HepG2 (cell line): ENCODE measurements around the gene GGACT. TPM values are rescaled to one million over a fixed set of nuclear protein-coding genes. Genes with fewer than 3 reads are reported as not detected.

Experiments used
- ARID2 ChIP-seq: sonication (generic); formaldehyde crosslinking; IDR thresholded peaks from 2 replicates; pipeline ENCODE4 v1.8.1; 2022; ENCODE audit warnings: mild to moderate bottlenecking, missing genetic modification reagents, borderline replicate concordance
- CENPX ChIP-seq: sonication (generic); formaldehyde crosslinking; IDR thresholded peaks from 2 replicates; pipeline ENCODE4 v1.9.0; 2021; ENCODE audit warnings: mild to moderate bottlenecking, missing genetic modification reagents, moderate library complexity
- CREBL2 ChIP-seq: sonication (generic); formaldehyde crosslinking; IDR thresholded peaks from 2 replicates; pipeline ENCODE4 v1.8.1; 2023; ENCODE audit warnings: missing genetic modification reagents, mild to moderate bottlenecking, borderline replicate concordance
- HES4 ChIP-seq: sonication (generic); formaldehyde crosslinking; IDR thresholded peaks from 2 replicates; pipeline ENCODE4 v1.9.0; 2021; ENCODE audit warnings: mild to moderate bottlenecking, missing genetic modification reagents, borderline replicate concordance
- LCORL ChIP-seq, 2 experiments: fragments of 450-650 bp in 1 of 2; sonication (generic) in 1 of 2; formaldehyde crosslinking in 1 of 2; IDR thresholded peaks; 2 replicates each; pipeline versions ENCODE4 v1.5.0 to v1.6.1; 2017 to 2020; ENCODE audit warnings: antibody characterized with exemption in 1 of 2, missing genetic modification reagents in 1 of 2
- MTA1 ChIP-seq: sonication (generic); formaldehyde crosslinking; IDR thresholded peaks from 2 replicates; pipeline ENCODE4 v1.4.0; 2020; ENCODE audit warnings: missing genetic modification reagents, mild to moderate bottlenecking, borderline replicate concordance
- NCOR1 ChIP-seq: fragments of 200-600 bp; sonication (generic); IDR thresholded peaks from 2 replicates; pipeline ENCODE4 v1.7.0; 2017; ENCODE audit warnings: antibody characterized with exemption, low read length, borderline replicate concordance
- REXO4 ChIP-seq: sonication (generic); formaldehyde crosslinking; IDR thresholded peaks from 2 replicates; pipeline ENCODE4 v1.8.0; 2022; ENCODE audit warnings: missing genetic modification reagents, mild to moderate bottlenecking, borderline replicate concordance
- RFX5 ChIP-seq: IDR thresholded peaks from 2 replicates; pipeline ENCODE4 v1.6.1; 2011; ENCODE audit warnings: low read depth, low read length, improper control_type of control experiment
- SMYD3 ChIP-seq: sonication (generic); formaldehyde crosslinking; IDR thresholded peaks from 2 replicates; pipeline ENCODE4 v1.8.1; 2023; ENCODE audit warnings: mild to moderate bottlenecking, missing genetic modification reagents
- TGIF2 ChIP-seq: IDR thresholded peaks from 2 replicates; pipeline ENCODE4 v1.6.1; 2016; ENCODE audit warnings: control low read depth, missing compliant biosample characterization
- THAP9 ChIP-seq: sonication (generic); formaldehyde crosslinking; IDR thresholded peaks from 2 replicates; pipeline ENCODE4; 2020; ENCODE audit warnings: missing genetic modification reagents, mild to moderate bottlenecking, borderline replicate concordance
- ZBTB26 ChIP-seq: IDR thresholded peaks from 2 replicates; pipeline ENCODE4 v1.6.1; 2016; ENCODE audit warnings: missing compliant biosample characterization, missing genetic modification reagents, borderline replicate concordance
- ZKSCAN8 ChIP-seq: IDR thresholded peaks from 2 replicates; pipeline ENCODE4 v1.6.1; 2016; ENCODE audit warnings: borderline replicate concordance, missing genetic modification reagents, missing compliant biosample characterization
- ZNF251 ChIP-seq: sonication (generic); formaldehyde crosslinking; IDR thresholded peaks from 2 replicates; pipeline ENCODE4 v1.9.0; 2021; ENCODE audit warnings: mild to moderate bottlenecking, missing genetic modification reagents
- ZNF30 ChIP-seq: sonication (generic); formaldehyde crosslinking; IDR thresholded peaks from 2 replicates; pipeline ENCODE4 v1.5.0; 2020; ENCODE audit warnings: mild to moderate bottlenecking, missing genetic modification reagents
- ZNF326 ChIP-seq: sonication (generic); formaldehyde crosslinking; IDR thresholded peaks from 2 replicates; pipeline ENCODE4 v1.4.0; 2020; ENCODE audit warnings: missing genetic modification reagents, borderline replicate concordance
- ZNF550 ChIP-seq: sonication (generic); formaldehyde crosslinking; IDR thresholded peaks from 2 replicates; pipeline ENCODE4 v1.4.0; 2020; ENCODE audit warnings: mild to moderate bottlenecking, missing genetic modification reagents, borderline replicate concordance
- ZNF563 ChIP-seq: sonication (generic); formaldehyde crosslinking; IDR thresholded peaks from 2 replicates; pipeline ENCODE4 v1.8.0; 2022; ENCODE audit warnings: mild to moderate bottlenecking, moderate library complexity, missing genetic modification reagents
- polyA plus RNA-seq, 8 experiments: library from polyadenylated mRNA; depleted of rRNA in 3 of 8; stranded (reverse) in 7 of 8; unstranded in 1 of 8; fragments of >200 nt; fragmentation: Illumina TruSeq in 4 of 8; extraction: Trizol in 4 of 8; gene quantifications; 2 replicates each; pipeline versions ENCODE4 v1.2.1 to v1.2.3, GENCODE V29; 2011 to 2016; ENCODE audit warnings: low read depth in 4 of 8, missing spikeins in 1 of 8, mixed read lengths in 1 of 8; ENCODE audit not compliant: insufficient read depth in 1 of 8
- total RNA-seq, 5 experiments: library from RNA; depleted of rRNA; stranded (reverse); fragments of >200 nt; fragmentation: Illumina TruSeq; extraction: Trizol; gene quantifications; 2 replicates each; pipeline ENCODE4 v1.2.3, GENCODE V29; 2016; ENCODE audit warnings: low read depth in 1 of 5
- TF ChIP-seq, protein P1 (sequence below): sonication (generic); formaldehyde crosslinking; IDR thresholded peaks from 2 replicates; pipeline ENCODE4 v1.5.0; 2020; ENCODE audit warnings: mild to moderate bottlenecking, missing genetic modification reagents, moderate library complexity
- TF ChIP-seq, protein P2 (sequence below): sonication (generic); formaldehyde crosslinking; IDR thresholded peaks from 2 replicates; pipeline ENCODE4 v1.8.0; 2022; ENCODE audit warnings: mild to moderate bottlenecking, missing genetic modification reagents, borderline replicate concordance

Gene GGACT
- total and polyA plus RNA-seq, 2 of the 13 experiments (the other 11 are each of a cell fraction or from before 2014, with no cell fraction given): 1.7 to 1.9 TPM

DNA sequence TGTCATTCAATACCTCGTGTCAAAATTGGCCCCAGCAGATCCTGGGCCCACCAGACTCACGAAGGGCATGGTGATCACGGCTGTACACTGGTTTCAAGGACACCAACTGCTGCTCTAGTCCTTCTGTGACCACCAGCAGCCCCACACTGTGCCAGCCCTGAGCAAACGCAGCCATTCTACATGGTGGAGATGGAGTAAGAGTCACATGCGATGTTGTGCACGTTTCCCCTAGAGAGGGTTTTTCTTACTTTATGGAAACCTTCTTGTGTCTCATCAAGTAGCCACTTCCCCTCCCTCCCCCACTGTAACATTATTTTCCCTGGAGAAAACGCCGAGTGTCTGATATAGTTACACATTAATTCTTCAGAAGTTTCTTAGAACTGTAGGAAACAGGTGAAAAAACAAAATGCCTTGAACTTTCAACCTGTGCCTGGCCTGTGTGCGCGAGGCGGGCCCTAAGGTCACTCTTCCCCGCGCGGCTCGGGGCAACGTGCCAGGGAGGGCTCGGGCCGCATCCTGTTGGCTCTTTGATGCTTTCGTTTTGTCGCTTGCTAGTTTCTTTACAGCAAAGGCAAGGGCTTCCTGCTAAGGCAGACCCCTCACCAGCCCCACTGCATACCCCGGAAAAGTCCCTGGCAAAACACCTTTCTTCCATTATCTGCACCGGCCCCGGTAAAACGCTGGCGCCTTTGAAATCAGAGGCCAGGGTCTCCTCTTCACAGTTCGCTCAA lies 44.6 kb downstream of the GGACT start (continued):
- TF ChIP-seq ZBTB26 (0 out of 2 replicates have a peak, but pooled peaks have one; percentile 15), THAP9 (CRISPR knock-in tag) (peak; percentile 7; the same call in 1 of the 2 replicates), REXO4 (CRISPR knock-in tag) (no peak), NCOR1 (peak; percentile 72; the same call in 1 of the 2 replicates), LCORL (IDR thresholded peaks at IDR 0.05) (no peak), LCORL (CRISPR knock-in tag; IDR thresholded peaks at IDR 0.05) (peak; percentile 71), ZNF251 (no peak), ZNF550 (no peak), RFX5 (no peak), ZNF30 (0 out of 2 replicates have a peak, but pooled peaks have one; percentile 30), MTA1 (CRISPR knock-in tag) (peak; percentile 95), SMYD3 (no peak), ZNF563 (CRISPR knock-in tag) (peak; percentile 70; the same call in 1 of the 2 replicates), CREBL2 (CRISPR knock-in tag) (no peak), HES4 (CRISPR knock-in tag) (0 out of 2 replicates have a peak, but pooled peaks have one; percentile 54), TGIF2 (no peak), ARID2 (CRISPR knock-in tag) (no peak), CENPX (no peak), ZNF326 (CRISPR knock-in tag) (no peak), ZKSCAN8 (CRISPR knock-in tag) (no peak)
- TF ChIP-seq, protein P1, sequence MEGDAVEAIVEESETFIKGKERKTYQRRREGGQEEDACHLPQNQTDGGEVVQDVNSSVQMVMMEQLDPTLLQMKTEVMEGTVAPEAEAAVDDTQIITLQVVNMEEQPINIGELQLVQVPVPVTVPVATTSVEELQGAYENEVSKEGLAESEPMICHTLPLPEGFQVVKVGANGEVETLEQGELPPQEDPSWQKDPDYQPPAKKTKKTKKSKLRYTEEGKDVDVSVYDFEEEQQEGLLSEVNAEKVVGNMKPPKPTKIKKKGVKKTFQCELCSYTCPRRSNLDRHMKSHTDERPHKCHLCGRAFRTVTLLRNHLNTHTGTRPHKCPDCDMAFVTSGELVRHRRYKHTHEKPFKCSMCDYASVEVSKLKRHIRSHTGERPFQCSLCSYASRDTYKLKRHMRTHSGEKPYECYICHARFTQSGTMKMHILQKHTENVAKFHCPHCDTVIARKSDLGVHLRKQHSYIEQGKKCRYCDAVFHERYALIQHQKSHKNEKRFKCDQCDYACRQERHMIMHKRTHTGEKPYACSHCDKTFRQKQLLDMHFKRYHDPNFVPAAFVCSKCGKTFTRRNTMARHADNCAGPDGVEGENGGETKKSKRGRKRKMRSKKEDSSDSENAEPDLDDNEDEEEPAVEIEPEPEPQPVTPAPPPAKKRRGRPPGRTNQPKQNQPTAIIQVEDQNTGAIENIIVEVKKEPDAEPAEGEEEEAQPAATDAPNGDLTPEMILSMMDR (CRISPR knock-in tag): no peak
- TF ChIP-seq, protein P2, sequence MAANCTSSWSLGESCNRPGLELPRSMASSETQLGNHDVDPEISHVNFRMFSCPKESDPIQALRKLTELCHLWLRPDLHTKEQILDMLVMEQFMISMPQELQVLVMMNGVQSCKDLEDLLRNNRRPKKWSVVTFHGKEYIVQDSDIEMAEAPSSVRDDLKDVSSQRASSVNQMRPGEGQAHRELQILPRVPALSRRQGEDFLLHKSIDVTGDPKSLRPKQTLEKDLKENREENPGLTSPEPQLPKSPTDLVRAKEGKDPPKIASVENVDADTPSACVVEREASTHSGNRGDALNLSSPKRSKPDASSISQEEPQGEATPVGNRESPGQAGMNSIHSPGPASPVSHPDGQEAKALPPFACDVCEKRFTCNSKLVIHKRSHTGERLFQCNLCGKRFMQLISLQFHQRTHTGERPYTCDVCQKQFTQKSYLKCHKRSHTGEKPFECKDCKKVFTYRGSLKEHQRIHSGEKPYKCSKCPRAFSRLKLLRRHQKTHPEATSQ (CRISPR knock-in tag): peak; percentile 47; the same call in 1 of the 2 replicates
